Measurements from ENCODE around the gene SYT12.
A peak's percentile ranks its signal among the peaks of the same experiment; 100 is the strongest.
"Not testable (repeated sequence)": the region's sequence is repeated elsewhere in the genome, so short reads cannot be mapped to it uniquely, and the experiment has no call there.

SYT12 gene

DNA sequence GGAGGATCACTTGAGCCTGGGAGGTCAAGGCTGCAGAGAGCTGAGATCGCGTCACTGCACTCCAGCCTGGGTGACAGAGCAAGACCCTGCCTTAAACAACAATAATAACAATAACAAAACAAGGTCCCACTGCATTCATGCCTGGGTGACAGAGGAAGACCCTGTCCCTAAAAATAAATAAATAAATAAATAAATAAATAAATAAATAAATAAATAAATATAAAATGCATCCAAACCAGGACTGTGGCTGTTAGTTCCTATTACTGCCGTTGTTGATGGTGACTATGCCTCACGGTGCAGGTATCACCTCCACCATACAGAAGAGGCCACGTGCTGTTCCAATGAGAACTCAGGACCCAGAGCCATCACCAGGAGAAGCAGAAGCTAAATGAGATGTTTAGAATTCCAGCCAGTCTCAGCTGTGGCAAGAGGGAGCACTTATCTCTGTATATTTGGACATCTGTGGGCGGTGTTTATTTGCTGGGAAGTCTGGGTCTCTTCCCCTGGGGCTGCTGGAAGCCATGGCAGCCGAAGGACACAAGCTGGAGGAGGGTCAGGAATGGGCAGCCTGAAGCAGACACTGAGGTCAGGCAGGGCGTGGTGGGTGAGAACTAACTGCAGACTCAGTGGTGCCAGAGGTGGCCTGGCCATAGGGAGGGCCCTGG, 26.2 kb upstream of the SYT12 start:
- no peak for DNase-seq (ENCODE audit: low spot score)

GRCh38 chr11:66999555-66999954, 23.4 kb upstream of the SYT12 start:
- no peak for DNase-seq (ENCODE audit: low spot score)

GRCh38 chr11:67001332-67001731, 21.6 kb upstream of the SYT12 start:
- no peak for DNase-seq (ENCODE audit: low spot score)

DNA sequence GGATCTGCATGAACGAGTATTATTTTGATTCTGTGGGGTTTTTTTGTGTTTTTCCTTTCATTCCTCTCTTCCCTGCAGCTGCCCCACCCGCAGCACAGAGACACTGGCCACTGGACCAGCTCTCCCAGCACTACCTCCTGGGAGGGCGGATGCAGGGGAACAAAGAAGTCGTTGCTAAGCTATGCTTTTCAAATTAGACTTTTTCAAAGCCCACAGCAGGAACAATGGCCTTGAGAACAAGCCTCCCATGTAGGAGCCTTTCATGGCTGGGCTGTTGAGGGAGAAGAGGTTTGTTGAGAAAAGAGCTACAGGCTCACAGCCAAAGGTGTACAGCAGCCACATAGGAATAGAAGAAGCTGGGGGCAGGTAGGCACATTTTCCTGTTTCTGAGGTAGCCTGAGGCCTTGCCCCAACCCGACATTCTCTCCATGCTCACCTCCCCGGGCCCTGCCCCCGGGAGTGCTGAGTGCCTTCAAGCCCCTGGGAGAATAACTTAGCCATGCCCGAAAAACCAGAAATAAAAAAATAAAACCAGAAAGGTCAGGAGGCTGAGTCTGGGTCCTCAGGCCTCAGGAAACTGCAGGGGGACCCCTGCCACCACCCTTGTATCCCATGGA, 20.5 kb upstream of the SYT12 start:
- no peak for DNase-seq (ENCODE audit: low spot score)

DNA sequence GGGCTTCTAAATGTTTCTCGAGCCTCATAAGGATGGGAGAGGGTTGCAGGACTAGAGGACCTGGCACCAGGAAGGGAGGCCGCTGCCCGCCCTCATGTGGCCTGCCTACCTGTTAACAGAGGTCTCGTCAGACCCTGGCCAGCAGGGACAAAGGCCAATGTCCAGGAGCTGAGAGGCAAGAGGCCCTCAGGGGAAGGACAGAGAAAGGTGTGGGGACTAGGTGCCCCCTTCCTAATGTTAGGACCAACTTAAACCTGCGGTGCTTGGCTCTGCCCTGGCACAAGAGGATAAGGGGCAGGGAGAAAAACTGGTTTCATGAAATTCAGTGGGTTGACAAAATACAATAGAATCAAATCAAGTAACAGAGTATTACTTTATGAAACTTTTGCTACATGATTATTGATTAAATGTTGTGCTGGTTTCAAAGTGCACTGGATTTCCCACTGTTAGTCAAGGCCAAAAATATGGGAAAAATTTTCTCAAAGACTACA, 20.0 kb upstream of the SYT12 start:
- no peak for DNase-seq (ENCODE audit: low spot score)

GRCh38 chr11:67005200-67005599, 17.7 kb upstream of the SYT12 start:
- DNase-seq (ENCODE audit: low spot score) = not testable (repeated sequence)

GRCh38 chr11:67006029-67006884, 16.7 kb upstream of the SYT12 start:
- DNase-seq (ENCODE audit: low spot score) = peak; percentile 59

GRCh38 chr11:67007126-67007525, 15.8 kb upstream of the SYT12 start:
- no peak for DNase-seq (ENCODE audit: low spot score)

- peak; percentile 41 for DNase-seq (ENCODE audit: low spot score)
Measured at GRCh38 chr11:67010296-67010905, 12.5 kb upstream of the SYT12 start.

- DNase-seq (ENCODE audit: low spot score) = no peak
Measured at GRCh38 chr11:67013511-67014045, 9.4 kb upstream of the SYT12 start.

- DNase-seq (ENCODE audit: low spot score) = no peak
Measured at GRCh38 chr11:67014343-67014742, 8.6 kb upstream of the SYT12 start.

DNA sequence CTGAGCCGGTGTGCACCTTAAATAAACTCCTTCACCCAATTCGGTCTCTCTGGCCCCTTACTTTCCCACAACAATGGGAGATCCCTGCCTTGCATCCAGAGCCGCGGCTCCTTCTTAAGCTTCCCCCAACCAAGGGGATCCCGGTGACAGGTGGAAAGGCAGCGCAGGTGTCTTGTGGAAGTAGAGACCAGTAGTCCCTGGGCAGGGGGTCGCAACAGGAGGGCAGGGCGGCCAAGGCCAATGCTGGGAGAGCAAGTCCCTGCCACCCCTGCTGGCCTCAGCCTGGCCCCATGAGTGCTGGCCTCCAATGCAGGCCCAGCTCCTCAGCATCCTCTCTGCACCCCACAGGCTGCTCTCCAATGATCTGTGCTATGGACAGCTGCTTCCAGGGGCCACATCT, 7.9 kb upstream of the SYT12 start:
- no peak for DNase-seq (ENCODE audit: low spot score)

- DNase-seq (ENCODE audit: low spot score) = no peak
Measured at GRCh38 chr11:67016550-67016949, 6.4 kb upstream of the SYT12 start.

DNA sequence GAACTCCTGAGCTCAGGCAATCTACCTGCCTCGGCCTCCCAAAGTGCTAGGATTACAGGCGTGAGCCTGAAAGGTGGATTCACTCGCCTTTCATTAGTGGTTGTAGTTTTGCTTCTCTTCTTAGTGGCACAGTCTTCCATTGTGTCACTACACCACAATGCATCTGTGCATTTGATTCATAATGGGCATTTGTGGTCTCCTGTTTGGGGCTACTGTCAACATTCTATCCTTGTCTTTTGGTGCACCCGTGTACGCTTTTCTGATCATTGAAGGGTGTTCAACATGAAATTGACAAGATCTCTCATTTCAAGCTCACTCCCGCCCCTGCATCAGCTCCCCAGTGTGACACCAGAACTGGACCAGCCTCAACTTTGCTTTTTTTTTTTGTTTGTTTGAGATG, 2.0 kb upstream of the SYT12 start:
- DNase-seq (ENCODE audit: low spot score) = no peak

DNA sequence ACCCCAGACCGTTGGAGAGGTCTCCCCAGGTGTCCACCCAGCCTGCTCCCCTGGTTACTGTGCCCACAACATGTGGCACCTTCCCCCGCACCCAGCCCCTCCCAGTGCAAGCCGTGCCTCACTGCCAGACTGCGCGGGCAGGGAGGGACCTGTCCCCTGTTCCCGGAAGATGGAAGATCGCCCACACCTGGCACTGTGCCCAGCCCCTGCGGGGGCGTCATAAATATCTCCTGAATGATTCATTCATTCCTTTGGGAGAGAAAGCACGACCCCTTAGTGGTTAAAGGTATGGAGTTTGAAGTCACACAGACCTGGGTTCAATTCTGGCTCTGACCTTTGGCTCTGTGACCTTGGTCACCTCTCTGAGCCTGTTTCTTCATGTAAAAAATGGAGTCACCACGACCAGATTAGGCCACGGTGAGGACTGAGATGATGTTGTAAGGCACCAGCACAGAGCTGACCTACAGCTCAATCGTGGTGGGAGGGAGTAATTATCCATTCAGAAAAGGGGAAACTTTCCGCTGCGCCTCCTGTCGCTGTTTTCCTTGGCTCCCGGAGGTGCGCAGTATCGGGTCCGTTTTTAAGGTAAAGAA, 497 bp upstream of the SYT12 start:
- DNase-seq (ENCODE audit: low spot score) = peak; percentile 93

DNA sequence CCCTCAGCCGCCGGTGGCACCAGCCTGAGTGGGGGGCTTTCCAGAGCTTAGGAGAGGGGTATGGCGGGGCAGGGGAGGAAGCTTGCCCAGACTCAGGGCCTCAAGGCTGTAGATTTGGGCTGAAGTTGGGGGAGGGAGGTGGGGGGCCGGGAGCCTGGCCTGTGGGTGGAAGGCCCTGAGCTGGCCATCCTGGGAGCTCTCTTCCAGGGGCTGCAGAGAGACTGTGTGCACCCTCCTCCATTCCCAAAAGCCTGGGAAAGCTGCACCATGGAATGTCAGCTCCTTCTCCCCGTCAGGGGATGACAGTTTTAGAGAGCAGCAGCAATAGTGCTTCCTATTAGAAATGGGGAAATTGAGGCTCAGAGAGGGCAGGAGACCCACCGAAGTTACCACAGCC, 1.0 kb downstream of the SYT12 start:
- no peak for DNase-seq (ENCODE audit: low spot score)

DNA sequence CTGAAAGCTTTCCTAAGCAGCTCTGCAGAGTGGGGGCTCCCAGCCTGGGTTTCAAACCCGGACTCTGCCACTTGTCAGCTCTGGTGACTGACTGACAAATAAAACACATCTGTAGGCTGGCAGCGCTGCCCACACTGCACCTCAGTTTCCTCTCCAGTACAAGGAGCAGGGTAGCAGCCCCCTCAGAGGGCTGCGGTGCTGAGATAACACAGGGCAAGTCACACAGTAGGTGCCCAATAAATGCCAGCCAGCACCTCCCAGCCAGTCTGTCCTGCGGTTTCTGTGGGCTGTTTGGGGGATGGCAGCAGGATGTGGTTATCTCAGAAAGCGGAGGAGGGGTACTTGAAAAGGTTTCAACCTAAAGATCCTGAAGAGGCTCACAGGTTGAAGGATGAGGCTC, 1.5 kb downstream of the SYT12 start:
- DNase-seq (ENCODE audit: low spot score) = peak; percentile 36

DNA sequence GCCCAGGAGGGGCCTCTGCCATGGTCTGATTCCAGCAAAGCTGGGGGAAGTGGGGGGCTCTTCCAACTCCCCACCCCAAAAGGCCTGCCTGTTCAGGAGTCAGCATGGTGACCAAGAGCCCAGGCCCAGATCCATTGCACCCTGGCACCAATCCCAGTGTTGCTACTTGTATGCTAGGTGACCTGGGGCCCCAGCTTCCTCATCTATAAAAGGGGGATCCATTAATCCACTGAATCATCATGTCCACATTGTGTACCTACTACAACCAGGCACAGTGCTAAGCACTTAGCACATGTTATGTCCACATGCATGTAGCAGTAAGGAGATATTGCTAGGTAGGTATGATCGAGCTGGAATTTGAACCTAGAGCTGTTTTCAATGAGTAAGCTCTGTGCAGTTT, 2.0 kb downstream of the SYT12 start:
- DNase-seq (ENCODE audit: low spot score) = no peak

GRCh38 chr11:67025750-67026149, 2.8 kb downstream of the SYT12 start:
- DNase-seq (ENCODE audit: low spot score) = no peak

GRCh38 chr11:67026941-67027340, 4.0 kb downstream of the SYT12 start:
- DNase-seq (ENCODE audit: low spot score) = no peak

DNA sequence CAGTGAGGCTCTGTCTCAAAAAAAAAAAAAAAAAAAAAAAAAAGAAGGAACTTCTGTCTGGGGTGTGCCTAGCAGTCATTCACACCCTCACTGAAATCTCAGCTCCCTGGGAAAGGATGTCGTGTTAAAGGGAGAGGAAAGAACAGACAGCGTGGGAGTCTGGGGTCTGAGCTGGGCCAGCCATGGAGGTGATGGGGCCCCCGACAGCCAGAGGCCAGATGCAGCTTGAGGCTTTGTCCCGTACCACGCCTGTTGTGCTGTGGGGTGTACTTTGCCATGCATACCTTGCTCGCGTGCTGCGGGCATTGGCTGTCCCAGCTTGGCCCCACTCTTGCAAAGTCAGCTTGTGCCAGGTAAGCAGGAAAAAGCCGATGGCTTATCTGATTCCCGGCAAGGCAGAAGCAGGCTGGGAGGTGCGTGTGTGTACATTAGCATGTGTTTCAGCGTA, 4.6 kb downstream of the SYT12 start:
- DNase-seq (ENCODE audit: low spot score) = no peak

Measured in SW480 (cell line).